Ovary (tissue), 9 donors: ENCODE measurements around the gene RCE1. TPM values are rescaled to one million over a fixed set of nuclear protein-coding genes. Genes with fewer than 3 reads are reported as not detected.

ENCODE experiments used
- DNase-seq, 5 donors: peaks; one replicate each; pipeline ENCODE4 v3.0.0-alpha.2; 2019 to 2020
- H3K27ac ChIP-seq, 2 donors: fragments of 200-600 bp; one replicate each; pipeline versions ENCODE4 v1.5.1 to v1.8.0; 2019 to 2022
- H3K27me3 ChIP-seq: fragments of 200-600 bp; one replicate; pipeline ENCODE4 v1.8.0; 2022
- H3K36me3 ChIP-seq: fragments of 200-600 bp; sonication (generic); one replicate; pipeline ENCODE4 v1.5.1; 2019
- H3K4me1 ChIP-seq: one replicate; pipeline ENCODE4 v1.8.1; 2013; ENCODE audit warnings: mild to moderate bottlenecking, moderate library complexity; ENCODE audit not compliant: insufficient read depth
- H3K4me3 ChIP-seq: fragments of 200-600 bp; sonication (generic); one replicate; pipeline ENCODE4 v1.5.1; 2017
- H3K9me3 ChIP-seq, 2 donors: fragments of 200-600 bp in 1 of 2; sonication (generic) in 1 of 2; one replicate each; pipeline versions ENCODE4 v1.5.1 to v1.8.1; 2013 to 2019; ENCODE audit warnings: mild to moderate bottlenecking in 1 of 2, moderate library complexity in 1 of 2
- CTCF ChIP-seq, 3 donors: fragments of 450-650 bp in 2 of 3; fragments of 200-600 bp in 1 of 3; IDR thresholded peaks; one replicate each; pipeline versions ENCODE4 v1.5.1 to v1.8.0; 2016 to 2022; ENCODE audit warnings: antibody characterized with exemption in 3 of 3, mild to moderate bottlenecking in 1 of 3
- EP300 ChIP-seq: sonication (generic); formaldehyde crosslinking; IDR thresholded peaks from one replicate; pipeline ENCODE4 v1.6.1; 2017; ENCODE audit warnings: antibody characterized with exemption
- POLR2A ChIP-seq: fragments of 450-650 bp; IDR thresholded peaks from one replicate; pipeline ENCODE4 v1.6.1; 2017; ENCODE audit warnings: antibody characterized with exemption, mild to moderate bottlenecking, moderate library complexity
- WGBS, 3 donors: extraction: QIAGEN DNeasy Blood & Tissue Kit in 1 of 3; methylation state at CpG; one replicate each; pipeline versions ENCODE4 v1.1.5 to v1.1.7; 2013 to 2017; 5-methylcytosine and 5-hydroxymethylcytosine counted together
- intact Hi-C, 4 donors: fragments of 100-400 bp; cut with DNase I; formaldehyde crosslinking; loops; one replicate each; pipeline versions ENCODE4 v1.11.0 to v1.15.1; 2022 to 2023
- polyA plus RNA-seq, 2 donors: library from polyadenylated mRNA; stranded (reverse); fragments of 200-250 nt in 1 of 2; fragments of 350-450 nt in 1 of 2; fragmentation: Illumina TruSeq in 1 of 2; extraction: RNeasy Lipid Tissue Mini Kit (QIAGEN cat#74804) in 1 of 2; gene quantifications; one replicate each; pipeline ENCODE4 v1.2.3, GENCODE V29; 2013 to 2014
- total RNA-seq, 7 donors: library from RNA; depleted of rRNA in 2 of 7; stranded (reverse); fragments of >200 nt in 2 of 7; fragmentation: NEBNext Ultra II Directional in 3 of 7; extraction: Animal tissue kit (Norgen Biotek cat#: 25700) in 3 of 7; gene quantifications; one replicate each; pipeline versions ENCODE4 v1.1.0 to v1.2.4, GENCODE V29; 2016 to 2023
- donor health status: DM: no; HTN: no; CAD: no; lungs with moderate emphysema.
- donor health status: DM: no; HTN: no; CAD: no.
- donor health status: Bipolar disorder and iron deficiency.
- donor health status: DM: yes; HTN: yes; CAD: no.
- donor health status: DM: no; HTN: no; CAD: no.
- donor health status: DM: yes; HTN: yes; CAD: no.

The RCE1 gene
- total and polyA plus RNA-seq, 9 donors: 7.0 to 31.1 (median 17.2) TPM

GRCh38 chr11:66810576-66811185 lies 32.6 kb upstream of the RCE1 start:
- DNase-seq: no peak
- H3K9me3 ChIP-seq: no peaks in the 10 kb centered on the region
- intact Hi-C loops: no loop called here

GRCh38 chr11:66814678-66815077 lies 28.6 kb upstream of the RCE1 start:
- no peak for DNase-seq
- intact Hi-C loops: no loop called here

More at GRCh38 chr11:66810576-66811185, 32.6 kb upstream of the RCE1 start:
- H3K4me1 ChIP-seq: no peaks in the 10 kb centered on the region
- no peaks in the 10 kb centered on the region for H3K36me3 ChIP-seq
- H3K4me3 ChIP-seq: no peak overlapping the region
- no peaks in the 10 kb centered on the region for H3K27me3 ChIP-seq
- TF ChIP-seq CTCF (IDR thresholded peaks at IDR 0.05) (no peak), POLR2A (no peak), EP300 (no peak)
- no peak overlapping the region for H3K27ac ChIP-seq
- WGBS, 3 donors: 88 to 97% (median 97%) methylated on average over 1 of the region's 1 CpG

GRCh38 chr11:66815646-66816045 lies 27.6 kb upstream of the RCE1 start:
- Histone ChIP-seq H3K27ac (no peak overlapping the region), H3K27me3 (no peaks in the 10 kb centered on the region), H3K36me3 (no peaks in the 10 kb centered on the region), H3K4me3 (no peak overlapping the region), H3K4me1 (no peaks in the 10 kb centered on the region), H3K9me3 (no peaks in the 10 kb centered on the region)
- TF ChIP-seq POLR2A (no peak), EP300 (no peak), CTCF (IDR thresholded peaks at IDR 0.05) (no peak)
- 22 to 43% (median 28%) methylated on average over 1 of the region's 1 CpG for WGBS, 3 donors
- intact Hi-C loops: no loop called here
- DNase-seq: no peak

More at GRCh38 chr11:66814678-66815077, 28.6 kb upstream of the RCE1 start:
- Histone ChIP-seq H3K36me3 (no peaks in the 10 kb centered on the region), H3K9me3 (no peaks in the 10 kb centered on the region), H3K27ac (no peak overlapping the region), H3K27me3 (no peaks in the 10 kb centered on the region), H3K4me3 (no peak overlapping the region), H3K4me1 (no peaks in the 10 kb centered on the region)
- WGBS, 3 donors: 89 to 93% (median 91%) methylated on average over 5 of the region's 5 CpGs
- TF ChIP-seq CTCF (IDR thresholded peaks at IDR 0.05) (no peak), EP300 (no peak), POLR2A (no peak)

GRCh38 chr11:66818231-66818955 lies 24.8 kb upstream of the RCE1 start:
- no peak for DNase-seq
- intact Hi-C loops: no loop called here
- 43 to 61% (median 57%) methylated on average over 3 of the region's 3 CpGs for WGBS, 3 donors

More at GRCh38 chr11:66818231-66818955, 24.8 kb upstream of the RCE1 start:
- Histone ChIP-seq H3K27me3 (no peaks in the 10 kb centered on the region), H3K4me1 (no peaks in the 10 kb centered on the region), H3K9me3 (no peaks in the 10 kb centered on the region), H3K36me3 (no peaks in the 10 kb centered on the region), H3K27ac (no peak overlapping the region), H3K4me3 (no peak overlapping the region)
- no peak for TF ChIP-seq POLR2A
- TF ChIP-seq EP300: no peak
- TF ChIP-seq CTCF (IDR thresholded peaks at IDR 0.05): no peak
